Left hindlimb (tissue), 1 donor: Measurements from ENCODE around the gene DIO1.

ENCODE experiments used
- DNase-seq: peaks from one replicate; pipeline ENCODE4 v3.0.0-alpha.2; 2018

Gene DIO1

DNA sequence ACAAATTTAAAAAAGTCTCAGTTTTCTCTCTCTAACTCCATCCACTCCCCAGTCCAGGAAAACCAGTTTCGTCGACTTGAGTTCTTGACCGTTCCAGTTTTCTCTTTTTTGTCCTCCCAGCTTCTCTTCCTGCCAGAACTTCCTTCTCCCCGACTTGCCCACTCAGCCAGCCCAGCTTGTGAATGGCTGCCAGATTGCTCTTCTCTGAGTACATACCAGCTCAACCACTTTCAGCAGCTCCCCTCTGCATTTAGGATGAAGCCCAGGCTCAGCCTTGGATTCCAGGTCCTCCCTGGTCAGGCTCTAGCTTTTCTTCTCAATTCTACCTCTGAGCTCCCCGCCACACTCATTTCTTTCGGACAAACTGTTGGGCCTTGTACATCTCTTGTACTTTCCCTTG lies 1.4 kb downstream of the DIO1 start:
- DNase-seq, result no peak

DNA sequence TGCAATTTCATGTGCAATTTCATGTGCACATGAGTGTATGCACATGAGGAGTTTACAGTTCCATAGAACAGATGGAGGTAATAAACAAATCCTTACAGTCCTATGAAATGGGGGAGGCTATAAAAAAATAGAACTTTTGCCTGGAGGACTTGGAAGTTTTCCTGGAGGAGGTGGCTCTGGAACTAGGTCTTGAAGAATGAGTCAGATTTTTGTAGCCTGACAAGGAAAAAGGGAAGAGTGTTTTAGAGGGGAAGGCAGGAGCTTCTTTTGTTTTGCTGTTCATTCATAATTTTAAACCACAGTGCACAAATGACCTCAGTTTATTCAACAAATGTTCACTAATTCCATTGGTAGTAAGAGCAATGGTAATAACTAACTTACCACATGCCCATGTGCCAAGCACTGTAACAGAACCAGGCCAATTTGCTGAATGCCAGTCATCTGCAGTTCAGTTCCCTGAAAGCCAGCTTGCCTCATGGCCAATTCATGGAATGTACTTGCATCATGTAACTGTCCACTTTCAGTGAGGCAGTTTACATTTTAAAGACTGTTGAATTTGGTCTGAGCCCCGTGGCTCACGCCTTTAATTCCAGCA lies 2.7 kb downstream of the DIO1 start:
- DNase-seq, result no peak

DNA sequence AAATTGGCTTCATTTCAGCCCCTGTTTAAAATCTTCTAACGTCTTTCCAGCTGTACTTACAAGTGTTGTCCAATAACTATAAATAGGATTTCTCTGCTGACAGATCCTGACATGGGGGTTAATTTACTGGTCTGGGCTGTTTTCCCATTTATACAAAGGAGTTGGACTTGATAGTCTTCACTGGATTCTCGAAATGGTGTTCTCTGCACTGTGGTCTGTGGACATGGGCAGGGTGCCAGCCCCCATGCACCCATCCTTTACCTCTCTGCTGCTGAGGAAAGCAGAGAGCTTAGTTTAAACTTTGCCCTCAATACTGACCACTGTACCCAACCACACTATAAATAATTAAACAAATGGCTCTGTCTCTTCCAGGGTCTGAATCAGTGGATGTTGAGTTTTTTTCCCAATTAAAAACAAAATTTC lies 5.2 kb downstream of the DIO1 start:
- peak; percentile 54 for DNase-seq

DNA sequence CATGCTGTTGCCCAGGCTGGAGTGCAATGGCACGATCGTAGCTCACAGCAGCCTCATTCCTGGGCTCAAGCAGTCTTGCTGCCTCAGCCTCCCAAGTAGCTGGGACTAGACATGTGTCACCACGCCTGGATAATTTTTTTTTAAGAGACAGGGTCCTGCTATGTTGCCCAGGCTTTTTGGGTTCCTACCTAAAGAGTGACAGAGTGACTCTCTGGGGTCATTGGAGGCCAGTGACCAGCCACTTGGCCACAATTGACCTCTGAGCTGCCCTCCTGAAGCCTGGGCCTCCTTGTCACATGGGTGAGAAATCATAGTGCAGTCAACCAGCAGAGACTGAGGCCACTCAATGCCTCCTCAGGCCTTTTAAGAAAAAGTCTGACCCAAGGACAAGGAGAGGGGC lies 5.7 kb downstream of the DIO1 start:
- DNase-seq, result no peak

DNA sequence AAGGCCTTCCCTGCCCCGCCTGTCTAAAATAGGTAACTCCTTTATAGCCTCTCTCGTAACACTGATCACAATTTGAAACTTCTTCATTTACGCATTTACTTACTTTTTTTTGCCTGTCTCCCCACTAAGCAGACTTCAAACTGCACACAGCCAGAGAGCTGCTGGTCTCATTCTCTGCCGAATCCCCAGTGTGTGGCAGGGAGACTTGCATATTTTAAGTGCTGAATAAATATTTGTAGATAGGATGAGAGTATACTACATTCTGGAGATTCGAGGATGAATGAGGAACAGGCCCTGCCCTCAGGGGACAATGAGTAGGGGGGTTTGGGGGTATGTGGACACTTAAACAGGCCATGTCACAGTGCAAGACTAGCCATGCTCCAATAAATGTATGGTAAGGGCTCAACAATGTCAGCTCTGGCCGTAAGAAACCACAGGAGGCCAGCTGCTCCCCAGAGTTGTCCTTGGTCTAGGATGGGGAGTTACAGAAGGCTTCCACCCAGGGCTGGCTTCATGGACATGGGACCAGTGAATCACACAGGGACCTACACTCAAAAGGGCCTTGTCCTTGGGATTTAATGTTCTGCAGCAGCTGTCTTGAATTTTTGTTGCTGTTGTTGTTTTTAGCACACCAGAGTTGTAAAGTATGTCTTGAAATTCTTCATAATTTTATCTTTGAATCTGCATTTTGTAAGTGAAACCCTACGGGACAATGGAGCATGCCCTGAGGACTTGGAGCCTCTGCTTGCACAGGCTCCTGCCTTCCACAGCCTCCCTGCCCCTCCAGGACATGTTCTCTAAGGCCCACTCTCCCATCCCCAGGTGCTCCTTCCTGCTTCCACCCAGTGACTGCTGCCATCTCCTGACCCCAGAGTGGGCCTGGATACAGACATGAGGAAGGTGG lies 8.5 kb downstream of the DIO1 start:
- no peak for DNase-seq

GRCh38 chr1:53905509-53905908 lies 11.5 kb downstream of the DIO1 start:
- no peak for DNase-seq

GRCh38 chr1:53906121-53906520 lies 12.1 kb downstream of the DIO1 start:
- no peak for DNase-seq

- no peak for DNase-seq
These were observed 16.0 kb downstream of the DIO1 start for GRCh38 chr1:53909946-53910345.

- no peak for DNase-seq
These were observed 17.5 kb downstream of the DIO1 start for GRCh38 chr1:53911442-53911841.

DNA sequence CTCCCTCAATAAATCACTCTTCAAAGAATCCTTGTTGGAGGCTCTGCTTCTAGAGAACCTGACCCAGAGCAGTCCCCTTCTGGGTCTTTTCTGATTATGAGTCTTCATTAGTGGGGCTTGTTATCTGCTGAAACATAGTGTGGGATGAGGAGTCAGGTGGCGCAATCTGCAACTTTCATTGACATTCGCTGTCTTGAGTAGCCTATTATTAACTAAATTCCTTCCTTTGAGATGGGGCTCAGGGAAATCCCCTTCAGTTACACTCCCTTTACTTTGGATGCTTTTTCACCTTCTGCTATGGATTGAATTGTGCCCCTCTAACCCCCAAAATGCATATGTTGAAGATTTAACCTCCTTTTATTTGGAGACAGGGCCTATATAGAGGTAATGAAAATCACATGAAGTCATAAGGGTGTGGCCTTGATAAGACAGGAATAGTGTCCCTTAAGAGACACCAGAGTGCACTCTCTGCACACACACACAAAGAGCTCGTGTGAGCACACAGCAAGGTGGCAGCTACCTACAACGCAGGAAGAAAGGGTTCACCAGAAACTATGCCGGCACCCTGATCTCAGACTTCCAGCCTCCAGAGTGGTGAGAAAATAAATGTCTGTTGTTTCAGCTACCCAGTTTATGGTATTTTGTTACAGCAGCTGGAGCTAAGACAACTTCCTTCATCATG lies 19.5 kb downstream of the DIO1 start:
- no peak for DNase-seq

DNA sequence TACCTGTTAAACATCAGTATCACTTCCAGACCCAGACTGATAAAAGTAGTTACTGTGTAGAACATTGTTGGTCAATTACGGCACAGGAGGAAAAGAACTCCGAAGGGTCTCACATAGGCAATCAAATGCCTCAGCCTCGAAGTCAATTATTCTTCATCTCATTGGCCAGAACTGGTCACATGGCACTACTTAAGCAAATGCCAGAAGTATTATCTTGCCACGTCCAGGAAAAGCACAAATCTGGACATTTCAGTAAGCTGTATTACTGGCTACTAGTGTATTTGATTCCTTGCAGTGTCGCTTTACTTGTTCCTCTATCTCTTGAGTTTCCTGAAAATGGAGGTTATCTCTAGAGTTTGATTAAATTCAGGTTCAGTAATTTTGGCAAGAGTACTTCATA lies 24.4 kb downstream of the DIO1 start:
- no peak for DNase-seq

- no peak for DNase-seq
These were observed 25.7 kb downstream of the DIO1 start for GRCh38 chr1:53919675-53920066.

DNA sequence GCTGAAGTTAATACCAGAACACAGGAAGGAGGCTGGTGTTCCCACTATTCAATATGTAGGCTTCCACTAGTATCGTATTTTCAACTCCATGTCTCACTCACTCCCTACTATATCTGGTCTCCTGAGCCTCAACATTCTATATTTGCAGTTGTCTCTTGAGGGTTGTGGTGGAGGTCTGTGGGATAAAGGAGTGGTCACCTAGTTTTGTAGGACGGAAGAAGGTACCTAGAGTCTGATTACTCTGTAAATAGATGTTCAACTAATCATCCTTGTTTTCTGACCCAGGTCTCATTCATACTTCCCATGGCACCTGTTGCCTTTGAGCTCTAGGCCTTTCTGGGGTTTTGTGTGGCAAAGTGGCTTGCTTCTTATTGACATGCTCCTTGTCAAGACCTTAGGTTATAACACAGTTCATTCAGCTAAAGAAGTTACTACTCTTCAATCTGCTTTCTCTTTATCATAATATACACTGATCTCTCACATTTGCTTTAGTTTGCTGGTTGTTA lies 33.4 kb downstream of the DIO1 start:
- DNase-seq, result no peak

DNA sequence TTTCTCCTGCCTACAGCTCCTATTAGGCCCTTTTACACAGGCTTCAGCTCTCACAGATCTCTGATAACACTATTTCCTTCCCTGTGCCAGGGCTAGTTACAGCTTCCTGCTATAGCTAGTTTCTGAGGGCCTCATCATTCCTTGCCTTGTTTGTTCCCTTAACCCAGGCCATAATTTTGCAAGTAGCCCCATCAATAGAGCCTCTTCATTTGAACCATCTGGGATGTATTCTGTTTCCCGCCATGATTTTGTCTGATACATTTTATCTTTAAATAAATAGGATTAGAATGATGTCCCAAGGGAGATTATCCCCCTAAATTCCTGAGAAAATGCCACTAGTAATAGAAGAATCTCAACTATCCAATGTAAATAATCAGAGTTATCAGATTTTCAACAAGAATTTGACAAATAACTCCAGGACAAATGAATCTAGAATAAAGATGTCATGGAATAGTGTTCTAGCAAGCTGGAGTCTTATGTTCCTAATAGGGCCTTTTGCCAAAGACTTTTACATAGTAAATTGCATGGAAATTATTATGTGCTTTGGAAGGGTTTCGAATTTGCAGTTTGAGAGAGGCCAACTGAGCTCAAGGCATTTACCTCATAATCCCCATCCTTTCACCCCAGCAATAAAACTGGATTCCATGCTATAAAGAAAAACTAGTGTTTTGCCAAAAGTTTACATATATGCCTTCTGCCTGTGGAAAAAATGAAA lies 35.4 kb downstream of the DIO1 start:
- no peak for DNase-seq

GRCh38 chr1:53930932-53931331 lies 36.9 kb downstream of the DIO1 start:
- no peak for DNase-seq

DNA sequence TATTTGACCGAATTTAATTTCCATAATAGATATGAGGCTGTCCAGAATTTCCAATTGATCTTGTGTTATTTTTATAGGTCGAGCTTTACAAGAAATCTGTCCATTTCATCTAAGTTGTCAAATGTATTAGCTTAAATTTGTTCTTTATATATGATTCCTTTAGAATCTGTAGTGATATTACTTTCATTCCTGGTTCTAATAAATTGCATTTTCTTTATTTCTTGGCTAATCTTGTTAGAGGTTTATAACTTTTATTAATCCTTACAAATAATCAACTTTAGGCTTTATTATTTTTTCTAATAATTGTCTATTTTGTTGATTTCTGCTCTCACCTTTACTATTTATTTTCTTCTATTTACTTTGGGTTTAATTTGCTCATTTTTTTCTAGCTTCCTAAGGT lies 37.5 kb downstream of the DIO1 start:
- DNase-seq, result no peak

DNA sequence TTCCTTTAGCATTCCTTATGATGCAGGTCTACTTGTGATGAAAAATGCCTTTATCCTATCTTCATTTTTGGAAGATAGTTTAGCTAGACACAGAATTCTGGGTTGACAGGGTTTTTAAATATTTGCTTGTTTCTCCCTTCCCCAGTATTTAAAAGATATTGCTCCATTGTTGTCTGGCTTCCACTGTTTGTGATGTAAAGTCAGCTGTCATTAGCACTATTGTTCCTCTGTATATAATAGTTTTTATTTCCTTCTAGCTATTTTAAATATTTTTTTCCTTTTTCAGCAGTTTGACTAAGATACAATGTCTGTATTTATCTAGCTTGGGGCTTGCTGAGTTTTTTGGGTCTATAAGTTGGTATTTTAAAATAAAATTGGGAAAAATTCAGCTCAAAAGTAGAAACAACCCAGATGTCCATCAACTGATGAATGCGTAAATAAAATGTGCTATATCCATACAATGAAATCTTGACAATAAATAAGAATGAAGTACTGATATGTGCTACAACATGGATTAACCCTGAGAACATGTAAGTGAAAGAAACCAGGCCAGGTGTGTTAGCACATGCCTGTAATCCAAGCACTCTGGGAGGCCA lies 40.3 kb downstream of the DIO1 start:
- no peak for DNase-seq

- DNase-seq, result no peak
These were observed 42.4 kb downstream of the DIO1 start for GRCh38 chr1:53936430-53936829.

- no peak for DNase-seq
These were observed 44.3 kb downstream of the DIO1 start for GRCh38 chr1:53938136-53938830.

DNA sequence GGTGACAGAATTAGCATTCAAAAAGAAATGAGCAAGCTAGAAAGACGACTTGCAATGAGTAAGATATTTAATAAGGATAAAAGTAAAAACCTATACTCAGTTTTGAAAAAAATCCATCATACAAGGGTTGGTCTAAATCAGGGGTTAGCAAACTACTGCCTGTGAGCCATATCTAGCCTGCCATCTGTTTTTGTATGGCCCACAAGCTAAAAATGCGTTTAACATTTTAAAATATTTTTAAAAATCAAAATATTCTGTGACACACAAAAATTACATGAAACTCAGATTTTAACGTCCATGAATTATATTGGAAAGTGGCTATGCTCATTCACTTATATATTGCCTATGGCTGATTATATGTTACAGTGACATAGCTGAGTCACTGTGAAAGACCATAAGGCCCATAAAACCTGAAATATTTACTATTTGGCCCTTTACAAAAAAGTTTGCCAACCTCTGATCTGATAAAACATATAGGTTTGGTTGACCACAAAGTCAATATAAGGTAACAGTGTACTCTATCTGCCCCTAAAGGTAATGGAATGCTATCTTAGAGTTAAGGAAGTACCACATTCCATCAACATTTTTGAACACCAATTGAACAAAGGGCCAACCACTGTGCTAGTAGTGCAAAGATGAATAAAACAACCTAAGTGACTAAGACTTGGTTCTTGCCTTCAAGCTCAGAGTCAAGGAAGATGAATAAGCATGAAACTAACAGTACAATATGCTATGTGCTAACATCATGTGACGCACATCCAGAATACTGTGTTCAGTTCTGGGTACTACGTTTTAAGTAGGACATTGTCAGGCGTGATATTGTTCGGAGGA lies 48.4 kb downstream of the DIO1 start:
- DNase-seq, result no peak

GRCh38 chr1:53943090-53943489 lies 49.1 kb downstream of the DIO1 start:
- no peak for DNase-seq
